Measurements from ENCODE around the gene PLEKHN1.
"Not testable (repeated sequence)": the region's sequence is repeated elsewhere in the genome, so short reads cannot be mapped to it uniquely, and the experiment has no call there.

PLEKHN1 gene

GRCh38 chr1:944341-945325 lies 21.6 kb upstream of the PLEKHN1 start:
- Mint-ChIP-seq H3K36me3 (peaks cover under 1% of the 10 kb centered on the region), H3K4me3 (no peak overlapping the region), H3K27ac (no peak overlapping the region), H3K9me3 (ENCODE audit: low read depth) (no peaks in the 10 kb centered on the region), H3K4me1 (ENCODE audit: low read depth) (peaks cover 2% of the 10 kb centered on the region), H3K27me3 (peaks cover 2% of the 10 kb centered on the region)

- Mint-ChIP-seq H3K4me1 (ENCODE audit: low read depth) (peaks cover 6% of the 10 kb centered on the region), H3K9me3 (ENCODE audit: low read depth) (no peaks in the 10 kb centered on the region), H3K27me3 (peaks cover 2% of the 10 kb centered on the region), H3K4me3 (no peak overlapping the region), H3K36me3 (peaks cover 2% of the 10 kb centered on the region), H3K27ac (no peak overlapping the region)
Observed at GRCh38 chr1:945688-946556, 20.4 kb upstream of the PLEKHN1 start.

GRCh38 chr1:946811-947210 lies 19.5 kb upstream of the PLEKHN1 start:
- H3K27ac Mint-ChIP-seq; H3K36me3 Mint-ChIP-seq; H3K27me3 Mint-ChIP-seq; H3K4me1 Mint-ChIP-seq (ENCODE audit: low read depth); H3K4me3 Mint-ChIP-seq; H3K9me3 Mint-ChIP-seq (ENCODE audit: low read depth): not testable (repeated sequence)

GRCh38 chr1:947958-948357 lies 18.3 kb upstream of the PLEKHN1 start:
- Mint-ChIP-seq H3K4me1 (ENCODE audit: low read depth) (peaks cover 3% of the 10 kb centered on the region), H3K36me3 (peaks cover 5% of the 10 kb centered on the region), H3K27ac (no peak overlapping the region), H3K9me3 (ENCODE audit: low read depth) (no peaks in the 10 kb centered on the region), H3K27me3 (no peaks in the 10 kb centered on the region), H3K4me3 (no peak overlapping the region)

GRCh38 chr1:950268-950667 lies 16.0 kb upstream of the PLEKHN1 start:
- peaks cover 3% of the 10 kb centered on the region for H3K4me1 Mint-ChIP-seq (ENCODE audit: low read depth)
- H3K36me3 Mint-ChIP-seq = peaks cover 7% of the 10 kb centered on the region
- H3K4me3 Mint-ChIP-seq = no peak overlapping the region
- no peaks in the 10 kb centered on the region for H3K27me3 Mint-ChIP-seq
- H3K27ac Mint-ChIP-seq = no peak overlapping the region
- no peaks in the 10 kb centered on the region for H3K9me3 Mint-ChIP-seq (ENCODE audit: low read depth)

GRCh38 chr1:950881-951280 lies 15.4 kb upstream of the PLEKHN1 start:
- Mint-ChIP-seq H3K9me3 (ENCODE audit: low read depth) (no peaks in the 10 kb centered on the region), H3K27me3 (no peaks in the 10 kb centered on the region), H3K4me1 (ENCODE audit: low read depth) (peaks cover 3% of the 10 kb centered on the region), H3K36me3 (peaks cover 7% of the 10 kb centered on the region), H3K4me3 (no peak overlapping the region), H3K27ac (no peak overlapping the region)

- no peaks in the 10 kb centered on the region for H3K9me3 Mint-ChIP-seq (ENCODE audit: low read depth)
- no peak overlapping the region for H3K27ac Mint-ChIP-seq
- H3K4me3 Mint-ChIP-seq = no peak overlapping the region
- peaks cover 7% of the 10 kb centered on the region for H3K36me3 Mint-ChIP-seq
- no peaks in the 10 kb centered on the region for H3K27me3 Mint-ChIP-seq
- peaks cover 3% of the 10 kb centered on the region for H3K4me1 Mint-ChIP-seq (ENCODE audit: low read depth)
Observed at GRCh38 chr1:951364-951763, 14.9 kb upstream of the PLEKHN1 start.

GRCh38 chr1:952201-952600 lies 14.1 kb upstream of the PLEKHN1 start:
- Mint-ChIP-seq H3K27me3 (no peaks in the 10 kb centered on the region), H3K4me1 (ENCODE audit: low read depth) (peaks cover 4% of the 10 kb centered on the region), H3K4me3 (no peak overlapping the region), H3K36me3 (peaks cover 7% of the 10 kb centered on the region), H3K9me3 (ENCODE audit: low read depth) (no peaks in the 10 kb centered on the region), H3K27ac (no peak overlapping the region)

GRCh38 chr1:952603-953002 lies 13.7 kb upstream of the PLEKHN1 start:
- H3K9me3 Mint-ChIP-seq (ENCODE audit: low read depth) = no peaks in the 10 kb centered on the region
- no peak overlapping the region for H3K4me3 Mint-ChIP-seq
- peaks cover 7% of the 10 kb centered on the region for H3K36me3 Mint-ChIP-seq
- H3K27me3 Mint-ChIP-seq = no peaks in the 10 kb centered on the region
- no peak overlapping the region for H3K27ac Mint-ChIP-seq
- H3K4me1 Mint-ChIP-seq (ENCODE audit: low read depth) = peaks cover 8% of the 10 kb centered on the region

- Mint-ChIP-seq H3K36me3 (peaks cover 9% of the 10 kb centered on the region), H3K27me3 (no peaks in the 10 kb centered on the region), H3K9me3 (ENCODE audit: low read depth) (no peaks in the 10 kb centered on the region), H3K4me1 (ENCODE audit: low read depth) (peaks cover 16% of the 10 kb centered on the region), H3K4me3 (no peak overlapping the region), H3K27ac (no peak overlapping the region)
Observed at GRCh38 chr1:953524-954320, 12.6 kb upstream of the PLEKHN1 start.

GRCh38 chr1:954927-955326 lies 11.4 kb upstream of the PLEKHN1 start:
- Mint-ChIP-seq H3K36me3 (peaks cover 7% of the 10 kb centered on the region), H3K4me1 (ENCODE audit: low read depth) (peaks cover 16% of the 10 kb centered on the region), H3K27me3 (no peaks in the 10 kb centered on the region), H3K4me3 (no peak overlapping the region), H3K9me3 (ENCODE audit: low read depth) (no peaks in the 10 kb centered on the region), H3K27ac (no peak overlapping the region)

GRCh38 chr1:955474-955873 lies 10.8 kb upstream of the PLEKHN1 start:
- Mint-ChIP-seq H3K4me3 (no peak overlapping the region), H3K27me3 (no peaks in the 10 kb centered on the region), H3K9me3 (ENCODE audit: low read depth) (no peaks in the 10 kb centered on the region), H3K36me3 (peaks cover 7% of the 10 kb centered on the region), H3K27ac (no peak overlapping the region), H3K4me1 (ENCODE audit: low read depth) (peaks cover 15% of the 10 kb centered on the region)

GRCh38 chr1:956636-957035 lies 9.6 kb upstream of the PLEKHN1 start:
- Mint-ChIP-seq H3K36me3 (peaks cover 5% of the 10 kb centered on the region), H3K4me3 (no peak overlapping the region), H3K4me1 (ENCODE audit: low read depth) (peaks cover 14% of the 10 kb centered on the region), H3K9me3 (ENCODE audit: low read depth) (no peaks in the 10 kb centered on the region), H3K27me3 (no peaks in the 10 kb centered on the region), H3K27ac (no peak overlapping the region)

GRCh38 chr1:958823-959730 lies 7.2 kb upstream of the PLEKHN1 start, which contains the start of gene NOC2L:
TSS of gene NOC2L (minus strand) at chr1:959256. CDS start at chr1:959240, 16 bp downstream.
- Mint-ChIP-seq H3K9me3 (ENCODE audit: low read depth) (no peaks in the 10 kb centered on the region), H3K4me3 (peak within 1 kb of the TSS; percentile 99), H3K4me1 (ENCODE audit: low read depth) (peaks cover 16% of the 10 kb centered on the region), H3K27me3 (no peaks in the 10 kb centered on the region), H3K36me3 (peaks cover 5% of the 10 kb centered on the region), H3K27ac (peak within 1 kb of the TSS; percentile 78)
